ENCODE data around the gene TM7SF2. TPM values are rescaled to one million over a fixed set of nuclear protein-coding genes. Genes with fewer than 3 reads are reported as not detected.

The TM7SF2 gene
- total RNA-seq, 1 donor from 2014 or later: 56.7 TPM

GRCh38 chr11:65066805-65067291 is 44.8 kb upstream of the TM7SF2 start:
- Histone ChIP-seq H3K27me3 (ENCODE audit: low read depth) (no peaks in the 10 kb centered on the region), H3K4me3 (no peak overlapping the region), H3K27ac (replicated peaks) (no peak overlapping the region), H3K36me3 (no peaks in the 10 kb centered on the region), H3K9me3 (replicated peaks) (no peaks in the 10 kb centered on the region), H3K4me1 (no peaks in the 10 kb centered on the region)
- TF ChIP-seq, protein P1, sequence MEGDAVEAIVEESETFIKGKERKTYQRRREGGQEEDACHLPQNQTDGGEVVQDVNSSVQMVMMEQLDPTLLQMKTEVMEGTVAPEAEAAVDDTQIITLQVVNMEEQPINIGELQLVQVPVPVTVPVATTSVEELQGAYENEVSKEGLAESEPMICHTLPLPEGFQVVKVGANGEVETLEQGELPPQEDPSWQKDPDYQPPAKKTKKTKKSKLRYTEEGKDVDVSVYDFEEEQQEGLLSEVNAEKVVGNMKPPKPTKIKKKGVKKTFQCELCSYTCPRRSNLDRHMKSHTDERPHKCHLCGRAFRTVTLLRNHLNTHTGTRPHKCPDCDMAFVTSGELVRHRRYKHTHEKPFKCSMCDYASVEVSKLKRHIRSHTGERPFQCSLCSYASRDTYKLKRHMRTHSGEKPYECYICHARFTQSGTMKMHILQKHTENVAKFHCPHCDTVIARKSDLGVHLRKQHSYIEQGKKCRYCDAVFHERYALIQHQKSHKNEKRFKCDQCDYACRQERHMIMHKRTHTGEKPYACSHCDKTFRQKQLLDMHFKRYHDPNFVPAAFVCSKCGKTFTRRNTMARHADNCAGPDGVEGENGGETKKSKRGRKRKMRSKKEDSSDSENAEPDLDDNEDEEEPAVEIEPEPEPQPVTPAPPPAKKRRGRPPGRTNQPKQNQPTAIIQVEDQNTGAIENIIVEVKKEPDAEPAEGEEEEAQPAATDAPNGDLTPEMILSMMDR (IDR thresholded peaks at IDR 0.05; ENCODE audit: borderline replicate concordance): no peak
- intact Hi-C loops (cut with micrococcal nuclease): no loop called here
- no peak for DNase-seq

GRCh38 chr11:65067446-65067845 is 44.2 kb upstream of the TM7SF2 start:
- Histone ChIP-seq H3K4me3 (no peak overlapping the region), H3K27ac (replicated peaks) (no peak overlapping the region), H3K36me3 (no peaks in the 10 kb centered on the region), H3K9me3 (replicated peaks) (no peaks in the 10 kb centered on the region), H3K27me3 (ENCODE audit: low read depth) (no peaks in the 10 kb centered on the region), H3K4me1 (no peaks in the 10 kb centered on the region)
- no peak for DNase-seq
- intact Hi-C loops (cut with micrococcal nuclease): no loop called here
- TF ChIP-seq, protein P1 (IDR thresholded peaks at IDR 0.05; ENCODE audit: borderline replicate concordance): no peak

DNA sequence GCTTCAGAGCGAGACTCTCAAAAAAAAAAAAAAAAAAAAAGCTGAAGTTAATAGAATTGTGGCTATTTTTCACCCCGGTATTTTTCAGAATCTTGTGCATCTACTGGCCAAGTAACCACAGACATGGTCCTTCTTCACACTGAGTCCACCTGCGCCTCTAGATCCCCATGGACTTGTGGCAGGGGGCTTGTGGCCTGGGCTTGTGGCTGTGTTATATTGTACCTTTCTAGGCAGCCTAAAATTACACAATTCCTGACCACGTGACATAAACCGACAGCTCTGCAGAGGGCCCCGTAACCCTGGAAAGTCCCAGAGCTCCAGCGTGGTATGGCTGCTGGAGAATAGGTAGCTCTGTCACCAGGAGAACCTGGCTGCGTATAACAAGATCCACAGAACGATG is 42.5 kb upstream of the TM7SF2 start:
- TF ChIP-seq, protein P1 (IDR thresholded peaks at IDR 0.05; ENCODE audit: borderline replicate concordance): no peak
- no peaks in the 10 kb centered on the region for H3K36me3 ChIP-seq
- intact Hi-C loops (cut with micrococcal nuclease): no loop called here
- H3K27me3 ChIP-seq (ENCODE audit: low read depth): no peaks in the 10 kb centered on the region
- no peak for DNase-seq
- H3K27ac ChIP-seq (replicated peaks): no peak overlapping the region
- H3K4me1 ChIP-seq: no peaks in the 10 kb centered on the region
- H3K4me3 ChIP-seq: no peak overlapping the region
- no peaks in the 10 kb centered on the region for H3K9me3 ChIP-seq (replicated peaks)

- H3K27me3 ChIP-seq (ENCODE audit: low read depth): no peaks in the 10 kb centered on the region
- no peaks in the 10 kb centered on the region for H3K9me3 ChIP-seq (replicated peaks)
- H3K36me3 ChIP-seq: no peaks in the 10 kb centered on the region
- TF ChIP-seq, protein P1 (IDR thresholded peaks at IDR 0.05; ENCODE audit: borderline replicate concordance): no peak
- no peaks in the 10 kb centered on the region for H3K4me1 ChIP-seq
- DNase-seq: no peak
- H3K4me3 ChIP-seq: no peak overlapping the region
- intact Hi-C loops (cut with micrococcal nuclease): no loop called here
- no peak overlapping the region for H3K27ac ChIP-seq (replicated peaks)
Measured at GRCh38 chr11:65071907-65072630, 39.6 kb upstream of the TM7SF2 start.

DNA sequence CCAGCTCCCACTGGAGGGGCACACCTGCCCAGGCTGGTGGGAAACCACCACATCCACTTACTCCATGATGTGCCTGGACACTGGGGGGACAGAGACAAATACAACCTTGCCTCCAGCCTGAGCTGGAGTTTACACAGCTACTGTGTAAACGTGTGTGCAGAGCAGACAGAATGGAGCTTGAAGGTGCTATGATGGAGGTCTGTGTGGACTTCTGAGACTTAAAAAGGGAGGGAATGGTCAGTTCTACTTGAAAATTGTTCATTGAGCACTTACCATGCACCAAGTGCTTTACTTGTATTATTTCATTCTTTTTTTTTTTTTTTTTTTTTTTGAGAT is 39.1 kb upstream of the TM7SF2 start:
- no peaks in the 10 kb centered on the region for H3K36me3 ChIP-seq
- no peaks in the 10 kb centered on the region for H3K9me3 ChIP-seq (replicated peaks)
- no peaks in the 10 kb centered on the region for H3K27me3 ChIP-seq (ENCODE audit: low read depth)
- intact Hi-C loops (cut with micrococcal nuclease): no loop called here
- DNase-seq: no peak
- no peak overlapping the region for H3K27ac ChIP-seq (replicated peaks)
- TF ChIP-seq, protein P1 (IDR thresholded peaks at IDR 0.05; ENCODE audit: borderline replicate concordance): no peak
- no peak overlapping the region for H3K4me3 ChIP-seq
- no peaks in the 10 kb centered on the region for H3K4me1 ChIP-seq
